GM12891 (cell line): Measurements from ENCODE around the gene MEOX1.
"Not testable (repeated sequence)": the region's sequence is repeated elsewhere in the genome, so short reads cannot be mapped to it uniquely, and the experiment has no call there.

Experiments
- DNase-seq: peaks from one replicate; pipeline ENCODE4 v3.0.0; 2011; ENCODE audit warnings: low spot score; ENCODE audit not compliant: insufficient read length
- FAIRE-seq: peaks from 2 replicates; lab custom pipeline; 2011; peaks lifted over from hg19 to GRCh38; lab: Jason Lieb, UNC
- PAX5 ChIP-seq: IDR thresholded peaks from 2 replicates; pipeline ENCODE4 v1.6.1; 2011; ENCODE audit warnings: low read length, moderate library complexity, mild to moderate bottlenecking; ENCODE audit not compliant: insufficient read depth, severe bottlenecking
- POLR2A ChIP-seq: IDR thresholded peaks from 2 replicates; pipeline ENCODE4 v1.6.1; 2011; ENCODE audit warnings: low read depth, low read length, control low read depth
- POLR2AphosphoS5 ChIP-seq: IDR thresholded peaks from 2 replicates; pipeline ENCODE4 v1.6.1; 2011; ENCODE audit warnings: low read depth, low read length, control low read depth
- POU2F2 ChIP-seq: IDR thresholded peaks from 2 replicates; pipeline ENCODE4 v1.6.1; 2011; ENCODE audit warnings: low read depth, mild to moderate bottlenecking, control low read depth, low read length, moderate library complexity
- SPI1 ChIP-seq: IDR thresholded peaks from 2 replicates; pipeline ENCODE4 v1.6.1; 2011; ENCODE audit warnings: low read depth, low read length, control low read depth
- TAF1 ChIP-seq: IDR thresholded peaks from 2 replicates; pipeline ENCODE4 v1.6.1; 2011; ENCODE audit warnings: low read depth, low read length, control low read depth

Gene MEOX1

DNA sequence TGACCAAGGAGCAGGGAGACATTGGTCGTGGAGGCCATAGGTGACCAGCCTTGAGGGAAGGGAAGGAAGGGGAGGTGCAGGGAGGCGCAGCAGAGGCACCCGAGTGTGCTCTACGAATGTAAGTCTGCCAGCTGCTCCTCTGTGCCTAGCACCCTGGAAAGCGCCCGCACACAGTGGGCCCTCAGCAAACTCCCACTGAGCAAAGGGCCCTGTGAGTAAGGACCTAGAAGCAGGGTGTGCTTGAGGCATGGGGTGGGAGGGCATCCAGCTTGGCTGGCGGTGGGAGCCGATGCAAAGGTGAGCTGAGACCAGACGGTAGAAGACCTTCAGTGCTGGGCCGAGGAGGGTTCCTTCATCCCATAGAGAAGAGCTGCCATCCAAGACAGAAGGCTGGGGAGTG is 36.2 kb upstream of the MEOX1 start:
- DNase-seq (no peak), FAIRE-seq (no peak)
- TF ChIP-seq SPI1 (no peak), TAF1 (no peak), PAX5 (no peak), POU2F2 (no peak), POLR2A (no peak), POLR2AphosphoS5 (no peak)

DNA sequence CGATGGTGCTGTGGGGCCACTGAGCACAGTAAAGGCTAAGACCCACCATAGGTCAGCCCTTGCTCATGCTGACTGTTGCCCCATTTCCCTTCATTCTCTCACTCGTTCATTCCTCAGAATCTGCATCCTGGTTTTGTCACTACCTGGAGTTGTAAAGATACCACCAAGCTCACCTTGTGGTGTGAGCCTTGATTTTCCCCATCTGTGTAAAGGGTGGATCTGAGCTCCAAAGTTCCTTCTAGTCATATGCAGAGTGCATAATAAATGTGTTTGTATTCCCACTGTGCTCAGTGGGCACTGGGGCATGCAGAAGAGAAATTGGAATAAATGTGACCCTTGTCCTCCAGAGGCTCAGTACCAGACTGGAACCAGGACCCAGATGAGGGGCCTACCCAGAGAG is 35.2 kb upstream of the MEOX1 start:
- FAIRE-seq (no peak), DNase-seq (no peak)
- no peak for TF ChIP-seq POLR2AphosphoS5
- TF ChIP-seq POU2F2, result no peak
- TF ChIP-seq POLR2A, result no peak
- no peak for TF ChIP-seq TAF1
- TF ChIP-seq PAX5, result no peak
- TF ChIP-seq SPI1, result no peak

DNA sequence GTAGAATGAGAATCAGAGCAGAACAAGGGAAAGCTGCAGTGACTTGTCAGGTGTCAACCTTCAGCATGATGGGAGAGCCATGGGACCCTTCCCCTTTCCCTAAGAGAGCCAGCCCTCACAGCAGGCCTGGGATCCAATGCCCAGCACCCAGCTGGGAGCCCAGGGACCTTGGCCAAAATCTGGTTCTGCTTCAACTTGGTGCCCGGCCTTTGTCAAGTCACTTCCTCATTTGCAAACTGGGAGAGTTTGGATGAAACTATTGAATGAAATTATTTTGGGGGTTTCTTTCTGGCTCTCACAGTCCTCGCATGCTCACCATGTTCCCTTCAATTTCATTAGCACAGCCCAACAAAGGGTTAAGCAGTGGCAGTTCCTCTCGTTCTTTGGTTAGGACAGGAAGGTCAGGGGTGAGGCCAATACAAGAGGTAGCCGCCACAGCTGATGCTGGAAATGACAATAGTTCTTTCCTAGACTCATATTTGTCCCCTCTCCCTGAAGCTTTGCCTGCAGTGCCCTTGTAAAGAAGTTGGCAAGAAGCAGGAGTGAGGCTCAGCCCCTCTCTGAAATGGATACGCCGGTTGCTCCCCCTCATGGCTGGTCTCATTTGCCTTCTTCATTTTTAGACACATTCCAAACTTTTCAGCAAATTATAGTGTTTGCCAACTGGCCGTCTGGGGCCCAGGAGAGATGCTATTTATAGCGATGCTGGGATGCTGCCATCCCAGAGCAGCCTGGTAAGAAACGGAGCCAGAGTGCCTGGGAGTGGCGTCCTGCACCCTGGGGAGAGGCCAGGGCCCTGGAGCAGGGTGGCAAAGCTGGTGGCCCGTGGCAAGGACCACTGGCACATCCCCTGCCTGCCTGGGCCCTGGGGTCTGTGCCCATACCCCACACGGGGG is 34.5 kb upstream of the MEOX1 start:
- no peak for DNase-seq
- FAIRE-seq, result no peak
- TF ChIP-seq POLR2A, result no peak
- peak; percentile 72 for TF ChIP-seq SPI1

DNA sequence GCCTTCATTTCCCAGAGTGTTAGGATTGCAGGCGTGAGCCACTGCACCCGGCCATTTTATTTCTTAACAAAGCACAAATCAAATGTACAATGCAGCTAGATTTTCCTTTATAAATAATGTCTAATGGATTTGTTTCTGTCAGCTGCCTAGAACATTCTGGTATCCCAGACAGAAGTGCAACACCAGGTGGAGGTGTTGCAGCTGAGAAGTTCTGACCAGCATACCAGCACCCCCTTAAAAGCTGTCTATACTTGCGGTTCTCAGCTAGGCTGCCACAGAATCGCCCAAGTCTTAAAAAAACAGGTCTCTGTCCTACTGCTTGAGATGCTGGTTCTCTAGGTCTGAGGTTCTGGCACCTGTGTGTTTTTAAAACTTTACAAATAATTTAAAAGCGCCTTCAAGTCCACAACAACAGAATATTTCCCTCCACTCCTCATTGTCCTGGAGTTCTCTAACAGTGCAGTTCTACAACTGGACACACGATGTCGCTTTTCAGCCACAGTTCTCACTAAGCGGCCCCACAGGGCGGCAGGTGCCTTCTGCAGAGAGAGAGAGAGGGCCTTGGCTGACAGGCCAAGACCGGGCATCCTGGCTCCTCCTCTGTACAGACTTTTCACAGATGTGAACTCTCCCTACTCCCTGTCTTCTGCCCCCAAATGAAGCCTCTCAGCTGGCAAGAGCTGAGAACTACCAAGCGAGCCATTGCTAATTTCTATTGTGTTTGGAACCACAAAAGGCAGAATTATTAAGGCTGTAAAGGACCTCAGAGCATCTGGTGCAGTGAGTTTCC is 32.6 kb upstream of the MEOX1 start:
- FAIRE-seq (peak; percentile 95), DNase-seq (peak; percentile 73)
- TF ChIP-seq PAX5, result no peak
- no peak for TF ChIP-seq SPI1
- no peak for TF ChIP-seq POU2F2
- no peak for TF ChIP-seq POLR2AphosphoS5
- TF ChIP-seq POLR2A, result no peak
- TF ChIP-seq TAF1, result no peak

DNA sequence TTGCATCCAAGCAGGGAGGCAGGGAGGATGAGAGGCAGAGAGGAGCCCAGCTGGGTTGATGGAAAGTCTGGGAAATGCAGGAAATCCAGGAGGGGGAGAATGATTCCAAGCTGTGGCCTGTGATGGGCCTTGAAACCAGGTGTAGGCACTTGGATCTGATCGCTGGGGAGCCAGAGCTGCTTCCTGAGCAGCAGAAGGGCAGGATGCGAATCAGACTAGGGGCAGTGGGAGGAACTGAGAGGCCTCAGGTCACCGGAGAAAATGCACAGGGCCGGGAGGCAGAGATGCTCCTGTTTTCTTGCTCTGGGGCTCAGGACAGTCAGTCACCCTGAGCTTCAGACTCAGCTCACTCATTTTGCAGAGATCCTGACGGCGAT is 29.6 kb upstream of the MEOX1 start:
- TF ChIP-seq TAF1 (no peak), POLR2AphosphoS5 (no peak), POLR2A (no peak), SPI1 (no peak), PAX5 (no peak), POU2F2 (no peak)
- no peak for DNase-seq
- no peak for FAIRE-seq

DNA sequence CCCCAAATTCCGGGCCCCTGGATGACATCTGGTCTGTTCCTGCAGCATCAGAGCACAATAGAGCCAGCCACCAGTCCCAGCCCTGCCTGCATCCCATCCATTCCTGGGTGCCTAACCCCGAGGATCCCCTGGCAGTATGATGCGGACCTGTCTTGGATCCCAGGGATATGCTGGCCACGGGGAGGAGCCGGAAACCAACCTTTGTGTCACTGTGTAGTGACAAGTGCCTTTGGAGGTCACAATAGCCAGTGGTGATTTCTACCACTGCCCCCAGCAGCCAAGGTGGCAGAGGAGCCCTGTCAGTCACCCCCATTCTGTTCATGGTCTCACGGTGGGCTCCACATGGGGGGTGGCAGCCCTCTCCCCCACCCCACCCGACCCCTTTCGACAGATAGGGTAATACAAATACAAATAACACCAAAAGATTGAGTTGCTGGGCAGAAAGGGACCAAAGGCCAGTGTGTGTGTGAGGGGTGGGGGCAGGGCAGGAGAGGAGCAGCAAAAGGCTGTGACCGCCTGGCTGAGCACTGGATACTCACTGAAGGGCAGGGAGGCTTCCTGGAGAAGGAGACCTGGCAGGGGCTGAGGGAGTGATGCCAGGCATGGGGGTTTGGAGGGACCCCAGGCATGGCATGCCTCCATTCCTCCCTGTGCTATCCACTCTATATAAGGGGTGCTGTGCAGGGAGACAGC is 29.0 kb upstream of the MEOX1 start:
- TF ChIP-seq POLR2AphosphoS5 (no peak), SPI1 (no peak), PAX5 (no peak), TAF1 (no peak), POLR2A (no peak), POU2F2 (no peak)
- no peak for DNase-seq
- no peak for FAIRE-seq

DNA sequence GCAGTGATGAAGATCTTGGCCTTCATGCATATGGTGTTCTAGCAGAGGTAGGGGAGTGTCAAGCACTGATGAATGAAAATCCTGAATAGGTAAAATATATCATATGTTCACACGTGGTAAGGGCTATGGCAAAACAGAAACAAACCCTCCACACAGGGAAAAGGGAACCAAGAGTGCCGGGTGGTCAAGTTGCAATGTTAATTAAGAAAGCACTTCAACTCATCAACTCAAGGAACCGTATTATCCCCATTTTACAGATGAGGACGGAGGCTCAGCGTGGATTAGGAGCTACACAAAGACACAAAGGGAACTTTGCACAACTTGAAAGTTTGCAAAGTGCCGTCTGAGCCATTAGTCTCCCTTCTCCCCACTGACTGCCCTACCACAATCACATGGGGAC is 28.1 kb upstream of the MEOX1 start:
- FAIRE-seq (no peak), DNase-seq (no peak)
- TF ChIP-seq POLR2A, result no peak
- no peak for TF ChIP-seq POLR2AphosphoS5
- TF ChIP-seq TAF1, result no peak
- no peak for TF ChIP-seq POU2F2
- TF ChIP-seq SPI1, result no peak
- no peak for TF ChIP-seq PAX5

GRCh38 chr17:43689131-43689530 is 27.4 kb upstream of the MEOX1 start:
- no peak for FAIRE-seq
- no peak for DNase-seq
- TF ChIP-seq TAF1 (no peak), PAX5 (no peak), POU2F2 (no peak), POLR2A (no peak), POLR2AphosphoS5 (no peak), SPI1 (no peak)

- not testable (repeated sequence) for DNase-seq, FAIRE-seq
Observed at GRCh38 chr17:43686957-43687356, 25.2 kb upstream of the MEOX1 start.
